Caco-2 (cell line): ENCODE results near the gene NINJ1. TPM values are rescaled to one million over a fixed set of nuclear protein-coding genes. Genes with fewer than 3 reads are reported as not detected.

Experiments
- BruUV-seq: library from RNA; stranded (reverse); fragments of 400-500 nt; replicated peaks from 2 replicates; lab custom pipeline; 2021; lab: Mats Ljungman, UMichigan
- CTCF ChIA-PET: fragments of 300-600 bp; sonication (Branson Sonifier 250); formaldehyde crosslinking; loops from one replicate; lab custom pipeline; 2022; ENCODE audit warnings: antibody characterized with exemption; lab: Charles Lee
- POLR2A ChIA-PET: fragments of 300-600 bp; sonication (Branson Sonifier 250); formaldehyde crosslinking; loops from one replicate; lab custom pipeline; 2022; ENCODE audit warnings: antibody characterized with exemption; lab: Charles Lee
- DNase-seq, 2 experiments: peaks; one replicate each; pipeline versions ENCODE4 v3.0.0 to v3.0.0-alpha.2; 2020 to 2022
- H3K27me3 ChIP-seq: replicated peaks from 2 replicates; pipeline ENCODE4 v1.6.0; 2011; ENCODE audit warnings: low read length; ENCODE audit not compliant: control insufficient read depth, insufficient read depth
- H3K36me3 ChIP-seq: 2 replicates; pipeline ENCODE4 v1.5.1; 2011; ENCODE audit warnings: low read length; ENCODE audit not compliant: control insufficient read depth, insufficient read depth
- H3K4me1 ChIP-seq: fragments of 250-450 bp; sonication (Bioruptor Pico); 2 replicates; pipeline ENCODE4 v1.5.1; 2020; ENCODE audit warnings: mild to moderate bottlenecking
- H3K4me3 ChIP-seq: 2 replicates; pipeline ENCODE4 v1.5.1; 2011; ENCODE audit warnings: low read depth, mild to moderate bottlenecking, control low read depth, low read length
- H3K9me3 ChIP-seq: fragments of 250-450 bp; sonication (Bioruptor Pico); 2 replicates; pipeline ENCODE4 v1.5.1; 2020; ENCODE audit warnings: mild to moderate bottlenecking, moderate library complexity
- H3K27ac Mint-ChIP-seq: one replicate; pipeline ENCODE4 v1.8.0; 2022; ENCODE audit warnings: mixed read lengths; ENCODE audit not compliant: unreplicated experiment
- H3K27me3 Mint-ChIP-seq: one replicate; pipeline ENCODE4 v1.8.0; 2022; ENCODE audit warnings: mixed read lengths; ENCODE audit not compliant: insufficient read depth, unreplicated experiment
- H3K36me3 Mint-ChIP-seq: one replicate; pipeline ENCODE4 v1.8.0; 2022; ENCODE audit warnings: mild to moderate bottlenecking, mixed read lengths; ENCODE audit not compliant: insufficient read depth, unreplicated experiment
- H3K4me1 Mint-ChIP-seq: one replicate; pipeline ENCODE4 v1.8.0; 2022; ENCODE audit warnings: low read depth, mixed read lengths; ENCODE audit not compliant: unreplicated experiment
- H3K4me3 Mint-ChIP-seq: one replicate; pipeline ENCODE4 v1.8.0; 2022; ENCODE audit warnings: mild to moderate bottlenecking, moderate library complexity, mixed read lengths; ENCODE audit not compliant: unreplicated experiment
- H3K9me3 Mint-ChIP-seq: one replicate; pipeline ENCODE4 v1.8.0; 2022; ENCODE audit warnings: mixed read lengths; ENCODE audit not compliant: unreplicated experiment
- CTCF ChIP-seq, 2 experiments: fragments of 200-600 bp in 1 of 2; IDR thresholded peaks; 1 replicate in 1 of 2; 2 replicates in 1 of 2; pipeline versions ENCODE4 v1.5.1 to v1.8.0; 2011 to 2022; ENCODE audit warnings: antibody characterized with exemption in 1 of 2, control low read depth in 1 of 2, inconsistent platforms in 1 of 2, low read depth in 1 of 2, low read length in 1 of 2, mild to moderate bottlenecking in 1 of 2, moderate library complexity in 1 of 2; ENCODE audit not compliant: insufficient read depth in 1 of 2, severe bottlenecking in 1 of 2, unreplicated experiment in 1 of 2
- intact Hi-C: fragments of 100-400 bp; cut with micrococcal nuclease; formaldehyde crosslinking; loops from one replicate; pipeline ENCODE4 v1.10.0; 2022; ENCODE audit not compliant: unreplicated experiment
- total RNA-seq: library from RNA; stranded (reverse); gene quantifications from 2 replicates; pipeline ENCODE4 v1.2.3, GENCODE V29; 2022

Gene NINJ1
- total RNA-seq, 1 experiment from 2014 or later: 35.6 TPM

GRCh38 chr9:93111371-93112115 is 22.5 kb downstream of the NINJ1 start:
- no peak for DNase-seq
- Histone ChIP-seq H3K27me3 (no peaks in the 10 kb centered on the region), H3K4me3 (no peak overlapping the region), H3K36me3 (no peaks in the 10 kb centered on the region), H3K4me1 (no peaks in the 10 kb centered on the region), H3K9me3 (no peaks in the 10 kb centered on the region)
- Mint-ChIP-seq H3K36me3 (no peaks in the 10 kb centered on the region), H3K9me3 (no peaks in the 10 kb centered on the region), H3K4me3 (no peak overlapping the region), H3K27ac (no peak overlapping the region), H3K27me3 (no peaks in the 10 kb centered on the region), H3K4me1 (no peaks in the 10 kb centered on the region)
- intact Hi-C loops: no loop called here
- ChIA-PET CTCF (interaction anchor here (0.7 kb wide), 1 partner anchor 191 kb away, joined by 3 read pairs; no protein-coding TSS in a partner anchor), POLR2A (no interaction called here)
- BruUV-seq: no TSS peak
- TF ChIP-seq CTCF (IDR thresholded peaks at IDR 0.05; ENCODE audit: insufficient read depth in 1 of 2, low read depth in 1 of 2, low read length in 1 of 2, severe bottlenecking in 1 of 2, unreplicated experiment in 1 of 2): no peak

GRCh38 chr9:93111001-93111370 is 23.1 kb downstream of the NINJ1 start:
- H3K27ac Mint-ChIP-seq: peak overlapping the region; percentile 3
- BruUV-seq: no TSS peak
- H3K27me3 ChIP-seq: no peaks in the 10 kb centered on the region
- H3K36me3 Mint-ChIP-seq: no peaks in the 10 kb centered on the region
- DNase-seq: no peak
- no peaks in the 10 kb centered on the region for H3K9me3 ChIP-seq
- H3K4me1 ChIP-seq: no peaks in the 10 kb centered on the region
- ChIA-PET POLR2A (no interaction called here), CTCF (no interaction called here)
- H3K4me3 Mint-ChIP-seq: no peak overlapping the region
- H3K27me3 Mint-ChIP-seq: no peaks in the 10 kb centered on the region
- no peaks in the 10 kb centered on the region for H3K9me3 Mint-ChIP-seq
- H3K36me3 ChIP-seq: no peaks in the 10 kb centered on the region
- H3K4me1 Mint-ChIP-seq: no peaks in the 10 kb centered on the region
- TF ChIP-seq CTCF (IDR thresholded peaks at IDR 0.05; ENCODE audit: insufficient read depth in 1 of 2, low read depth in 1 of 2, low read length in 1 of 2, severe bottlenecking in 1 of 2, unreplicated experiment in 1 of 2): no peak
- H3K4me3 ChIP-seq: no peak overlapping the region
- intact Hi-C loops: no loop called here

DNA sequence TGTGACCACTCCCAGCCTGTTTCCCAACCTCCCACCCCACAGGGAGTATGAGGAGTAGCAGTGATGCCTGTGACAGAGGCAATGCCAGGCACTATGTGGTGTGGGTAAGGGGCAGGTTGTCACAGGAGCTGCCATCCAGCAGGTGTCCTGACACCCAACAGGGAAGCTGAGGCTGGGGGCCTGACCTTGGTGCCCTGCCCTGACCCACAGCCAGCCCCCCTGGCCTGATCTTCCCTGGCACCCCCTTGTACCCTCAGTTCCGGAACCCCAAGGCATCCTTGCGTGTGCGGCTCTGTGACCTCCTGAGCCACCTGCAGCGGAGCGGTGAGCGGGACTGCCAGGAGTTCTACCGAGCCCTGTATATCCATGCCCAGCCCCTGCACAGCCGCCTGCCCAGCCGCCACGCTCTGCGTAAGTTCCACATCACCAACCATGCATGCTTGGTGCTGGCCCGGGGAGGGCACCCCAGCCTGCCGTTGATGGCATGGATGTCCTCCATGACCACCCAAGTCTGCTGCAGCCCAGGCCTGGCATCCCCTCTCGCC is 23.7 kb downstream of the NINJ1 start:
- Histone ChIP-seq H3K4me3 (no peak overlapping the region), H3K27me3 (no peaks in the 10 kb centered on the region), H3K4me1 (no peaks in the 10 kb centered on the region), H3K36me3 (no peaks in the 10 kb centered on the region), H3K9me3 (no peaks in the 10 kb centered on the region)
- no peak for DNase-seq
- ChIA-PET CTCF (no interaction called here), POLR2A (no interaction called here)
- Mint-ChIP-seq H3K36me3 (no peaks in the 10 kb centered on the region), H3K4me1 (no peaks in the 10 kb centered on the region), H3K27me3 (no peaks in the 10 kb centered on the region), H3K9me3 (no peaks in the 10 kb centered on the region), H3K4me3 (no peak overlapping the region), H3K27ac (peak overlapping the region; percentile 3)
- TF ChIP-seq CTCF (IDR thresholded peaks at IDR 0.05; ENCODE audit: insufficient read depth in 1 of 2, low read depth in 1 of 2, low read length in 1 of 2, severe bottlenecking in 1 of 2, unreplicated experiment in 1 of 2): no peak
- BruUV-seq: no TSS peak
- intact Hi-C loops: no loop called here
